HG02798 (cell line): ENCODE measurements around the gene KLF16.

ENCODE experiments used
- ATAC-seq: cut with Tn5 transposase; IDR thresholded peaks from one replicate; pipeline ENCODE4 v1.9.1; 2021; ENCODE audit warnings: mild to moderate bottlenecking; ENCODE audit not compliant: unreplicated experiment, poor library complexity

The KLF16 gene

DNA sequence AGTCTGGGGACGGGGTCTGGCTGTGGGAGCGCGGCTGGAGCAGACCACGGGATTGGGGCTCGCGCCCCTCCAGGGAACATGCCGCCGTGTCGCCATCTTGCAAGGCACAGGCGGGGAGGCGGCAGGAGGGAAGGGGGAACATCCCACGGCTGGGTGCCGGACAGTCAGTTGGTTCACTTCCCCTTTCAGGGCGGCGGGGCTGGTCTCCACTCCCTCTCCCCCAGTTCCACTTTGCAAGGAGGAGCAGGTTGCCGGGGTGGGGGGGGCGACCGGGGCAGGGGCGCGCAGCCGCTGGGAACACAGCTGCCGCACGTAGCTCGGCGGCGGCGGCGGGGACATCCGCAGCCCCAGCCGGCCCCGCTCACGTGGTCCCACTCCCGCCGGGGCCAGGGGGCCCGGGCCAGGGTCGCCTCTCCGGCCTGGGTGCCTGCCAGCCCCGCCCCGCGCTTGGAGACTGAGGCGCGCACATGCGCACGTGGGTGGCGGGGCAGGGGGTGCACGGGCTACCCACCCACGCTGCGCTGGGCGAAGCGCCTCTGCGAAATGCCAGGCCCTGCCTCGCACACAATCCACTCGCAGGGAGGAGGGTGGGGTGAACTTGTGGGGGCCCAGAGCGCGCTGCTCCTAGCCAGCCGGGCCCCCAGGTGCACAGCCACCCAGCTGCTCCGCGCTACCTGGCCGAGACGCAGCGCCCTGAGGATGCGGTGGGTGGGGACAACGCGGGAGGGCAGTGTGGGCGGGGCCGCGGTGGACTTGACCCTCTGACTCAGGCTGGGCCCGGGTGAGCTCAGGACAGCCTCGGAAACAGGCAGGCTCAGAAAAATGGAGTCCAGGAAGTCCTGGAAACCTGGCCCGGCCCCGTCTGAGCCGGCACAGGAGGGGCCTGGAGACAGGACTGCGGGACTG is 6.4 kb downstream of the KLF16 start:
- peak; percentile 25 for ATAC-seq

DNA sequence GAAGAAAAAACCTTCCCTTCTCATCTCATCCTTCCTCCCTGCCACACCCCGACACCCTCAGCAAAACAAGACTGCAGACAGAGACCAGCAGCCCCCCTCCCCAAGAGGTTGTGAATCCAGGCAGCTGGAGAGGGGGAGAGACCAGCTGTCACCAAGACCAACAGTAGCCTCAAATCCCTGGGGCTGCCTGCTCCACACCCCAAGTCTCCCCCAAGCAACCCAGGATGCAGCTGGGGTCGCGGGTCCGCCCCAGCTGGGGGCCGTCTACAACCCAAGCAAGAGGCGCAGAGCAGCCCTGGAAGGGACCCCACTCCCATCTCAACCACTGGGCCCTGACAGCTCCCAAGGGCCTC is 7.1 kb downstream of the KLF16 start:
- no peak for ATAC-seq

DNA sequence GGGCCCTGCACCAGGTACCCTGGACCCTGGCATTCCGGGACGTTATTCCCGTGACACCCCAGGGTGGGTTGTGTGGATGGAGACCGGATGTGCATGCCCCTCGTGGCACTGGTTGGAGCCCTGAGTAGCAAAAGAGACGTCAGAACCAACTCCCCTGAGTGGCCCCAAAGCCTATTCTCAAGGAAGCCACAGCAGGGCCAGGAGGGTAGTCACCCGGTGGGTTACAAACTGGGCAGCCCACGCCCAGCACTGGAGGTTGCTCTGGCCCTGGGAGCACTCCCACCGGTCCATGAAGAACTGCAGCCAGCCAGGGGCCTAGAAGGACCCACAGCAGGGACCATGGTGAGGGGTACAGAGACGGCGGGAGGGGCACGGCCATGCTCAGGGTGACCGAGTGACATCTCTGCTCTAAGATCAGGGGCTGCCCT is 7.5 kb downstream of the KLF16 start:
- no peak for ATAC-seq

DNA sequence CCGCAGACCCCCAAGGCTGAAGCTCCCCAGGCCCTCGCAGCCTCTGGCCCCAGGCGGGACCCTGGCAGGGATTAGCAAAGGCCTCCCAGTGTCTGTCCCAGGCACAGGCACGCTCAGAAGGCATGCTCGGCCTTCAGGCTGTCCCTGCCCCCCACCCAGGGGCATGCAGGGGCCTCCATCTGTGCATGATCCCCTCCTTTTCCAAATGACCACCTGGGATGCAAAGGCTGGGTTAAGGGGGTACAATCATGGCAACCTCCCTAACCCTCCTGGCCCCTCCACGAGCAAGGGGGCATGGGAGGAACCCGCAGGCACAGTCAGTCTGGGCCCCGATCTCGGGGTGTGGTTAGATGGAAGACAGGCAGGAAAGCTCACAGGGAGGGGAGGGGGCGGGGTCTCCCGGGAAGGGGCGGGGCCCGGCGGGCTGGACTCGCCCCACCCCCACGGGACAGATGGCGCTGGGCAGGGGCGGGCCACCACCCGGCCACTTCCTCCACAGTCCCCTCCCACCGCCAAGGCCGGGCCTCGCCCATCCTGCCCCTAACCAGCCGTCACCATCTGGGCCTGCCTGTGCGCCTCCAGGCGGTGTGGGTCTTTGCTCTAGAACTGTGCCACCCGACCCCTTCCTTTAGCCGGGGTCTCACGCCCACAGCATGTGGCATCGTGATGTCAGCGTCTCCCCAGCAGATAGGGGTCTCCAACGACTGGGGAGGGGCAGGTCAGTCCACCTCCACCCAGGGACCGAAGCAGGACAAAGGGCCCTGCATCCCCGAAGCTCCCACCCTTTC is 8.1 kb downstream of the KLF16 start:
- ATAC-seq: peak; percentile 63

DNA sequence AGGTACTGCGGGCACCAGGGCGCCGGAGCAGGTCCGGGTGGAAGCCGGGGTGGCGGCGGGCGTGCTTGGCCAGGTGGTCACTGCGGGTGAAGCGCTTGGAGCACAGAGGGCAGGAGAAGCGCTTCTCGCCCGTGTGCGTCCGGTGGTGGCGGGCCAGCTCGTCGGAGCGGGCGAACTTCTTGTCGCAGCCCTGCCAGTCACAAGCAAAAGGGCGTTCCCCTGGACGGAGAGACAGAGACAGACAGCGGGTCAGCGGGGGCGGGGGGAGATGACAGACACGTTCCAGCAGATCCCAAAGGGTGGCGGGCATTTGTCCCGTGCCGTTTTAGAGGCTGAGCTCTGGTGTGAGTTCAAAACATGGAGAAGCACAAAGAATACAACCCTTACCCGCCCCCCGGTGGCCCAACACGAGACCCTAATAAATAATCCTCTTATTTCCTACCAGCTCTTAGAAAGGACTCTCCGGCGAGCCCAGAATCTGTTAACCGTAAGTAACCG is 8.8 kb downstream of the KLF16 start:
- ATAC-seq: no peak

DNA sequence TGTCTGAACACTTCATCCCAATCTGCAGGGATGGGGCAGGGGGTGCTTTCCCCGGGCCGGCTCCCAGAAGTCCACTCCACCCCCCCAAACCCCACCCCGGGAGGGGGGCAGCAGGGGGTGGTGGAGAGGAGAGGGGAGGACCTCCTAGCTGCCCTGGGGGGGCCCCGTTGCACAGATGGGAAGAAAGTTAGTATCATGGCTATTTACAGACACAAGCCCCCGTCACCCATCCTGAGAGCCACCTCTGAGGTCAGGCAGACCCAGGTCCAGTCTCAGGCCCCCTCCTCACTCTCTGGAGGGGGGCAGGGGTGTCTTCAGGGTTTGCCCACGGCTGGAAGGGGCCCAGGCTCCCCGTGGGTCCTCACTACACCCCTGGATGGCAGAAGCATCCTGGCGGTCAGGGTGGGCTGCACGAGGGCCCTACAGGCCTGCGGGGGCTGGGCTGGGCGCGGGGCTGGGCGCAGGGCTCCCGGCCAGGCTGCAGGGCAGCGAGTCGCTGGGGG is 9.3 kb downstream of the KLF16 start:
- ATAC-seq: no peak

DNA sequence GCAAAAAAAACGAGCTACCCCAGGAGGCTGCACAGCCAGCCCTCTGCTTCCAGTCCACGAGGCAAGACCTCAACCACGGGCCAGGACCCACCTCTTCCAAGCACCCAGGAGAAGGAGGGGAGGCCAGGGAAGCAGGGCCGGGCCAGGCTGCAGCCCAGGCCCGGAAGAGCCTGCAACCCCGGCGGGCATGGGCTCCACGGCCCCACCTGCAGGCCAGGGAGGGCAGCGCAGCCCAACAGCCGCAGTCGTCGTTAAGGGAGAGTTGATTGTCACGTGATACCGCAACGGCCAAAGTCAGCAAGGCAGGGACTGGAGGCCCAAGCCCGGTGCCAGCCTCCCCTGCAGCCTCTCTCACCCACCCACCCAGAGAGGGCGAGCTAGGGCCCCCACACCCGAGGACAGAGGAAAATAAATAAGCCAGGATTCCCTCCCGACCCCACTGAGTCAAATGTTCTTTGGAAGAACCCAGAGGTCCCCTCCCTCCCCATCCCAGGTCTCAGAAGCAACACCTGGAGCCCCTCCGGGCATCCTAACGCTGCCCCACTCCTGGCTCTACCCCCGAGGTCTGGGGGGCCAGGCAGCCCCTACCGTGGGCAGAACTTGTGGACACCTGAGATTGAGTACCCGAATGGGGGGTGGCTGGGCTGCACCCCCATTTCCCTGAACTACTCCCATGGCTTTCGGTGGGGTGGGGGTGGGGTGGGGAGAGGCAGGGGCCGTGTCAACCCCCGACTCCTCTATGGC is 9.9 kb downstream of the KLF16 start:
- ATAC-seq: no peak

DNA sequence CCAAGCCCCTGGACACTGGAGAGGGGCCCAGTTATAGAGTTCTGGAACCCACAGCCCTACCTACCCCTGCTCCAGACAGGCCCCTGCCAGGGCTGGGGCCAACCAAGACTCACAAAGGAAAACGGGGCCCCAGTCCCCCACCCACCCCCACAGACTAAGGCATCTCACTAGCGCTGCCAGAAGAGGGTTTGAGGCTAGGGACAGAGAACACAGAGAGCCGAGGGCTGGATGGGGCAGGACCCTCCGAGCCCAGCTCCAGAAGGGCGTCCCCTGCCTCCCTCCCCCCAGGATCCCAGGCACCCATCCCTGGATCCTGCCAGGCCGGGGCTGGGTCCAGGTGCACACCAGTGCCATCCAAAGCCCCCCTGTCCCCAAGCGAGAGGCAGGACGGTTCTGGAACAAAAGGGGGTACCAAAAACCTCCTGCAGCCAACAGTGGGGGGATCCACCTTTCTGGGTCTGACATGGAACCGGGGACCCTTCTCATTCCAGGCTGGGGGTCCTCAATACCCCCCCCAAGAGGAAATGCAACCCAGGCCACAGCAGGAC is 10.7 kb downstream of the KLF16 start:
- no peak for ATAC-seq

DNA sequence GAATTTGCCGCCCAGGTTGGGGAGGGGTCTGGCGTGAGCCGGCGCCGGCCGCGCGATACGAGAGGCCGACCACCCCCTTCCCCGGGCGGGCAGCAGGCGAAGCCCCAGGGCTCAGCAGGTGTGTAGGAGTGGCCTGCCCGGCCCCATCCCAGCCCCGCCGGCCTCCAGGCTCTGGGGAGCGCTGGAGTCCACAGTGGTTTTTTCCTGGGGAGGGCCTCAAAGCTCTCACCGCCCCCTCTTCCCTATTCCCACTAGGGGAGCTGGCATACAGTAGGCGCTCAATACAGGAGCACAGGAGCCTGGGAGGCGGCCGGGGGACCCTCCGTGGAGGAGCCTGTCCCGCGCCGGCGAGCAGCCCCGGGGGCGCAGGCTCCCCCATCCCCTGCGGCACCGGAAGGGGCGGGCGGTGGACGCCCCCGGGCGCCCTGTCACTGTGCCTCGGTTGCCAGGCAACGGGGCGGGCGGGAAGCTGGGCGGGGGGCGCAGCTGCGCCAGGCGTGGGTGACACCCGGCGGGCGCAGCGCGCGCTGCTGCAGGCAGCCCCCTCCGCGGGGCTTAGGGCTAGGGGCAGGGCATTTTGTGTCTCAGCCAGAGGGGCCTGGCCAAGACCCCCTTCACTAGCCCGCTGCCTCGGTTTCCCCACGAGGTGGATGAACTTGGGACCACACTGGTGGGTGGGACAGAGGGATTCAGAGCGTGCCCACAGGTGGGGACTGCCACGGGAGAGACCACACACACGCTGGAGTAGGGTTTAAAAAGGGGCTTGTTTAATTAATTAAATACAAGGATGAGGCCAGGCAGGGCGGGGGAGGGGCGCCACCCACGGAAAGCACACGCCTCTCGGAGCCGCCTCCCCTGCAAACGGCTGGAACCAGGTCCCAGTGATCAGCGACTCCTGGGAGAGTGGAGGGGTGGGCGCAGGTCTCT is 11.5 kb downstream of the KLF16 start:
- ATAC-seq: no peak

DNA sequence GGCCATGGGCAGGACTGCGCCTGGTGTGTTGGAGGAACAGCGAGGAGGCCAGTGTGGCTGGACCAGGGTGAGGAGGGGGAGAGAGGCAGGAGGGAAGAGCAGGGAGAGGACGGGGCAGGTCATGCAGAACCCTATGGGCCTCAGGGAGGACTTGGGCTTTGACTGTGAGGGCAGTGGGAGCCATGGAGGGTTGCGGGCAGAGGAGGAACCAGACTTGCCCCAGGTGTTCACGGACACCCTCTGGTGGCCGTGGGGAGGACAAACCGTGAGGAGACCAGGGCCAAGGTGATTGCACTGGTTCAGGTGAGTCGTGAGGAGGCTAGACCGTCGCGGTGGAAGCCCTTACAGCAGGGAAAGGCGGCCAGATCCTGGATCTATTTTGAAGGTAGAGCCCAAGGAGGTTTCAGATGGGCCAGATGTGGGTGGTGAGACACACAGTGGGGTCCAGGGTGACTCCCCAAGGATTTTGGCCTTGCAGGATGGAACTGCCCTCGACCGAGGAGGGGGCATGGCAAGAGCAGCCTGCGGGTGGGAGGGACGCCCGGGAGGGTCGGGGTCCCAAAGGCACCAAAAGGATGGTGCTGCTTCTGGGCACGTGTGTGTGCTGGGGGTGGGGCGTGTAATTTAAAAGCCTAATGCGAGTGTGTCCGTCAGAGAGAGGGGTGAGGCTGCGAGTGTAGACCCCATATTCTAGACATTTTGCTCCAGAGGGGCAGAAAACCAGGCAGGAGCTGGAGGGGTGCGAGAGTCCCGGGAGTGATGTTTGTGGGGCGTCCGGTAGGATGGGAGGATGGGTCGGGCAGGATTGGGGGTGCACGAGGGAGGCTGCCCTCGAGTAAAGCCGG is 12.3 kb downstream of the KLF16 start:
- no peak for ATAC-seq

DNA sequence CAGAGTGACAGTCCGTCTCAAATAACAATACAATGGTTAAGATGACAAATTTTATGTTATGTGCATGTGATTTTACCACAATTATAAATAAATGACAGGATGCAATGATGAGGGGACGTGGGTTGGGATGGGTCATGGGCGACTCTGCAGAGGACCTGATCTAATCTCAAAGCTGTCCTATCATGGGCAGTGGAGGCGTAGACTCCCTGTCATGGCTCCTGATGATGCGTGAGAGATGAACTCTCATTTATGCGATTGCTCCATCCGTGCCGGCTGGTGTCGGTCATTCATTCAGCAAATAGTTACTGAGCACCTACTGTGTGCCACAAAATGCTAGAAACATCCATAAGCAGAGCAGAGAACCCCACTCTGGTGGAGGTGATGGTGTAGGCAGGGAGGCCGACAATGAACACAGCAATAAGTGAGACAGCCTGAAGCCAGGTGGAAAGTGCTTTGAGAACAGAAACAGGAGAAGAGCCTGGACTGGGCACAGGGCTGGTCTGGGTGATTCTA is 13.4 kb downstream of the KLF16 start:
- ATAC-seq: no peak

DNA sequence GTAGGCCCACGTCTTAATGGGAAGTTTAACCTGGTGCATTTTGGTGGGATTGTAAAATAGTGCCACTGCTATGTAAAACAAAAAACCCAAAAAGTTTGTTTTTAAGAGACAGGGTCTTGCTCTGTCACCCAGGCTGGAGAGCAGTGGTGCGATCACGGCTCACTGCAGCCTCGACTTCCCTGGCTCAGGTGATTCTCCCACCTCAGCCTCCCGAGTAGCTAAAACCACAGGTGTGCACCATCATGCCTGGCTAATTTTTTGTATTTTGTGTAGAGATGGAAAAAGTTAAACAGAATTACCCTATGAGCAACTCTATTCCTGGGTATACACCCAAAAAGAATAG is 14.3 kb downstream of the KLF16 start:
- no peak for ATAC-seq

DNA sequence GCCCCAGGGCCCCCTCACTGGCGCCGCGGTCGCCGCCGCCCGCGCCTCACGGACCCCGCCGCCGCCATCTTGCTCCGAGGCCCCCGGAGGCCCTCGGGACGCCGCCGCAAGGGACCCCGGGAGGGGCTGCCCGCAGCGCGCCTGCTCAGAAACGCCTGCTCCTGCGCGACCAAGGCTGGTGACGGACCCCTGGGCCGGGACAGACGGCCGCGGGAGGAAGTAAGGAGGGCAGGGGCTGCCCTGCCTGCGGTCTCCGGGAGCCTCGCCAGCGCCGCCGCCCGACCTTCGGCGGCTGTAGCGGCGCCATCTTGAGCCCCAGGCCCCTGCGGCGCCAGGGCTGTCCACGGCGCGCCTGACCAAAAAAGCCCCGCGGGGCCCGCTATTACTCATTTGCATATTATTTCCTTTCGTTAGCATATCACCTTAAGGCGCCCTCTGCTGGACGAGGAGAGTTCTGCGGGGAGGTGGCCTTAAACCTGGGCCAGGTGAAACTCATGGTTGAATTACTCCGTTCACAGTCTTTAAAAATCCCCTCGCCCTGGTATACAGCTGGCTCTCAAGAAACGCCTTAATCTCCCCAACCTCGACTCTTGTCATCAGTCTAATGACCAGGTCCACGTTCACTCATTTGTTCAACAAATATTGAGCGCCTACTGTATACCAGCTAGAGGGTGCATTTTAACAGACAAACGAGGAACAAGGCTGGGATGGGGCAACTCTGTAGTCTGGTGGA is 14.8 kb downstream of the KLF16 start, which contains the start of gene REXO1:
Gene REXO1 (minus strand): TSS at position 85 of the 733 bp plus-strand sequence. CDS start 125 bp downstream, outside the sequence.
- ATAC-seq: peak; percentile 83

DNA sequence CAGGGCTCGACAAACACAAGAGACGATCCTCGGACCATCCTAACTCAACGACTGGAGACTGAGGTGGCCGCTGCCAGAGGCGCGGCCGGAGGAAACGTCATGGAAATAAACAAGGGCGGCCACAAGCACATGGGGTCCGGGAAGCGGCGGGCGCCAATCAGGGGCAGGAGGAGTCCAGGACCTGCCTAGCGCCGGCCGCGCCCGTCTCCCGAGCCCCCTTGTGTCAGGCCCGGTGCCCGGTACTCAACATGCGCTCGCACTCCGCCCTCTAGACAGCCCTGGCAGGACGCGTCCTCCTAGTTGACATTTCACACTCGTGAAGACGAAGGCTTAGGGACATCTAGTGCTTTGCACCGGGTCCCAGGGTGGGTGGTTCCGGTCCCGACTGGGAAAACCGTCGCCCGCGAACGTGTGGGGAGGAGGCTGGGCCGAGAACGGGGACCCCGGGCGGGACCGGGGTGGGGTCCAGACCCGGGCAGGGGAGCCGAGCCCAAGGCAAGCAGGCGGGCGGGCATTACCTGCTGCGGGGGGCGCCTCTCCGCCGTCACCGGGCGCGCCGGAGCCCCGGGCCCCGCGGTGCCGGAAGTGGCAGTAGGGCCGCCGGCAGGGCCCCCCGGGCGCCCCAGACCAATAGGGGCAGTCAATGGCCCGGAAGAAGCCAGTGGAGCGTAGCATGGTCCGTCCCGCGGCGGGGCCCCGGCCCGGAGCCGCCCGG is 15.5 kb downstream of the KLF16 start:
- ATAC-seq: no peak

DNA sequence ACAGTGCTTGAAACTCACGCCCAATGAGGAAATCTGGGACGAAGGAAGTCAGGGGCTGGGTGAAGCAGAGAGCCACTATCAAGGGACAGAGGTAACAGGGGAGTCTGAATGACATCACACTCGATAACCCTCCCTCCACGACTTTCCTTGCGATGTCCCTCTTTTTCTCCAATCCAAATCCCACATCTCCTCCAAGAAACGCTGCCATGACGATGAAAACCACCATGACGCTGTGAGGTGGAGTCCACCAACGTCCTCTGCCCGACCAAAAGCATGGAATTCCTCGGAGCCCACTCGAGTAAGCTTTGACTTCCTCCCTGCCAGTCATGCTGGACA is 16.1 kb downstream of the KLF16 start:
- no peak for ATAC-seq

DNA sequence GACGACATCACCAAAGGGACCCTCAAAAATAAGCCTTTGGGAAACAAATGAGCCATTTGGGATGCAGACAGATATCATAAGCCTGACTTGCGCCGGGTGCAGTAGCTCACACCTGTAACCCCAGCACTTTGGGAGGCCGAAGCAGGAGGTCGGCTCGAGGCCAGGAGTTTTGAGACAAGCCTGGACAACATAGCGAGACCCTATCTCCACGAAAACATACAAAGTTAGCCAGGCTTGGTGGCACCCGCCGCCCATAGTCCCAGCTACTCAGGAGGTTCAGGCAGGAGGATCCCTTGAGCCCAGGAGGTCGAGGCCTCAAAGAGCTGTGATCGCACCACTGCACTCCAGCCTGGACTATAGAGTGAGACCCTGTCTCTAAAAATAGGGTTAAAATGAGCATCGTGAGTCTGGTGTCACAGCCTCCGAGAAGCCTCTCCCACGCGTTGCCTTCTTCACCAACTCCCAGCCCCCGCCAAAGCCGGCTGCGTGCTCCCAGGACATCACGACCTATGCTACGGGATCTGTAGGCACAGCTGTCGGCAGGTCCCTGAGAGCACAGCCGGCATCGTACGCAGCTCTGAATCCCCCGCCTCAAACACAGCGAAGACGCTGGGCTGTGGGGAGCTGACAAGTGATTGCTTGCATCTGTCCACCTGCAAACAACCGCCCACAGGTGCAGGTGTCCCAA is 16.7 kb downstream of the KLF16 start:
- ATAC-seq: no peak
